COLO668 (cell line): Measurements from ENCODE around the gene FXYD1.

Experiments used
- DNase-seq: peaks from one replicate; lab custom pipeline; 2025; ENCODE audit not compliant: unreplicated experiment; lab: John Stamatoyannopoulos, UW

Gene FXYD1

DNA sequence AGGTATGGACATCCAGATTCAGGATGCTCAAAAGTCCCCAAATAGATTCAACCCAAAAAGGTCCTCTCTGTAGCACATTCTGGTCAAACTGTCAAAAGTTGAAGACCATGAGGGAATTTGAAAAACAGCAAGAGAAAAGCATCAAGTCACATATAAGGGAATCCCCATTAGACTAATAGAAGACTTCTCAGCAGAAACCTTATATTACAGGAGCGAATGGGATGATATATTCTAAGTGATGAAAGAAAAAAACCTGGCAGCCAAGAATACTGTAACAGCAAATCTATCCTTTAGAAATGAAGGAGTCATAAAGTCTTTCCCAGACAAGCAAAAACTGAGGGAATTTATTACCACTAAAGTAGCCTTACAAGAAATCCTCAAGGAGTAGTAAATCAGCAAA is 45.6 kb downstream of the FXYD1 start:
- no peak for DNase-seq

- no peak for DNase-seq
Observed at GRCh38 chr19:35184884-35185283, 46.3 kb downstream of the FXYD1 start.
